GM06990 (cell line): ENCODE results near the gene ANAPC1.
"Not testable (repeated sequence)": the region's sequence is repeated elsewhere in the genome, so short reads cannot be mapped to it uniquely, and the experiment has no call there.

Experiments
- DNase-seq: peaks from one replicate; pipeline ENCODE4 v3.0.0-alpha.2; 2011; ENCODE audit not compliant: insufficient read length; ENCODE audit errors: extremely low read depth
- H3K27me3 ChIP-seq: replicated peaks from 2 replicates; pipeline ENCODE4 v1.6.0; 2011; ENCODE audit warnings: low read length; ENCODE audit not compliant: control insufficient read depth, insufficient read depth
- H3K36me3 ChIP-seq: 2 replicates; pipeline ENCODE4 v1.5.1; 2011; ENCODE audit warnings: low read length; ENCODE audit not compliant: control insufficient read depth, insufficient read depth
- H3K4me3 ChIP-seq: replicated peaks from 2 replicates; pipeline ENCODE4 v1.5.1; 2011; ENCODE audit warnings: low read depth, mild to moderate bottlenecking, control low read depth, low read length
- CTCF ChIP-seq: IDR thresholded peaks from 2 replicates; pipeline ENCODE4 v1.5.1; 2011; ENCODE audit warnings: low read length, control low read depth, mild to moderate bottlenecking, inconsistent platforms; ENCODE audit not compliant: insufficient read depth, poor library complexity, severe bottlenecking

The ANAPC1 gene

GRCh38 chr2:111909079-111909478, 25.1 kb upstream of the ANAPC1 start:
- Histone ChIP-seq H3K36me3 (no peaks in the 10 kb centered on the region), H3K4me3 (no peak overlapping the region), H3K27me3 (no peaks in the 10 kb centered on the region)
- DNase-seq, result no peak
- TF ChIP-seq CTCF, result no peak

DNA sequence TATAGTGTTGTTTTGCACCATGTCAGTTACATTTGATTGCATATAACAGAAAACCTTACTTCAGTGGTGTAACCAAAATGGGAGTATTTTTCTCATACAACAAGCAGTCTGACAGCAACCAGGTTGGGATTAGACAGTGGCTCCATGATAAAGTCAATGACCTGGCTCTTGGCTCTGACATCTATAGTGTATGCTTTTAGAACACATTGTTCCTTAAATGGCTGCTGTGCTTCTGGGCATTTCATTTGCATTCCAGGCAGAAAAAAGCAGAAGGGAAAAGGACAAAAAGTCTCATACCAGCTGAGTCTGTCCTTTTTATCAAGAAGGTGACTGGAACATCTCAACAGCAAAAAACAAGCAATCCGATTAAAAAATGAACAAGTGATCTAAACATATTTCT, 24.6 kb upstream of the ANAPC1 start:
- Histone ChIP-seq H3K27me3 (no peaks in the 10 kb centered on the region), H3K36me3 (no peaks in the 10 kb centered on the region), H3K4me3 (no peak overlapping the region)
- no peak for TF ChIP-seq CTCF
- no peak for DNase-seq

- peak; percentile 12 for DNase-seq
- H3K27me3 ChIP-seq, result no peaks in the 10 kb centered on the region
- H3K36me3 ChIP-seq, result no peaks in the 10 kb centered on the region
- no peak for TF ChIP-seq CTCF
- no peak overlapping the region for H3K4me3 ChIP-seq
These were observed 22.2 kb upstream of the ANAPC1 start for GRCh38 chr2:111905990-111906735.

DNA sequence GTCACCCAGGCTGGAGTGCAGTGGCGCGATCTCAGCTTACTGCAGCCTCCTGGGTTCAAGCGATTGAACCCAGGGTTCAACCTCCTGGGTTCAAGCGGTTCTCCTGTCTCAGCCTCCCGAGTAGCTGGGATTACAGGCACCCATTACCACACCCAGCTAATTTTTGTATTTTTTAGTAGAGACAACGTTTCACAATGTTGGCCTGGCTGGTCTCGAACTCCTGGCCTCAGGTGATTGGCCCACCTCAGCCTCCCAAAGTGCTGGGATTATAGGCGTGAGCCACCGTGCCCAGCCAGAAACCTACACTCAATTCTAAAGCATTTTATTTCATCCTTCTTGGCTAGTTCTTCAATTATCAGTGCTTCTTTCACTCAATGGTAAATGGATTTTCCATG, 21.5 kb upstream of the ANAPC1 start:
- H3K4me3 ChIP-seq, H3K36me3 ChIP-seq, H3K27me3 ChIP-seq, DNase-seq: not testable (repeated sequence)

DNA sequence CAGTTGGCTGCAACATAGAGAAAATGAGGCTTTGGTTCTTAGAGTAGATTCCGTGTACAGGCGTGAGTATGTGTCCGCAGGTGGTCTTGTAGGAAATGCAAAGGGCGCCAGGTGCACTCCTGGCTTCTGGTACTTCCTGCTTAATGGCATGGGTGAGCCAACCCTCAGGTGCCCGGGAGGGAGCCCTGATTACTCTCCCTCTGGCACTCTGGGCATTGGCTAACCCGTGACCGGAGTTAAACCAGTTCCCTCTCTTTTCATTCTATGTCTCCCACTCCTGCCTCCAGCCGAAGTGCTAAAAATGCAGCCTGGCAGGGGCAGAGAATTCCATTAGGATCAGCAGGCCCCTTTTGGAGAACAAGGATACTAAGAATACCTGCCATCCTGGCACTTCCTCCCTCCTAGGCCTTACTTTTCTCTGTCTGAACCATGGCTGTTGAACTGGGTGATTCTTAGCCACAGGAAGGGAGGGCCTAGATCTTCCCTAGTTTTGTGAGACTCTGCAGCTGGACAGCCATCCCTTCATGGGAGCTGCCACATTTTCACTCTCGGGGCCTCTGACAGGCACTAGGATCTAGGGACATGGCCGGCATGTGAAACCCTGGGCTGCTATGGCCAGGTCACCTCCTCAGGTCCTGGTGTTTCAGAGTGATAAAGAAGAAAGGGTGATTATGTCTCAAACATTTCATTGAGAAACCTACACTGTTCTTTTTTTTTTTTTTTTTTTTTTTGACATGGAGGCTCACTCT, 20.9 kb upstream of the ANAPC1 start:
- no peak overlapping the region for H3K4me3 ChIP-seq
- no peak for TF ChIP-seq CTCF
- no peaks in the 10 kb centered on the region for H3K36me3 ChIP-seq
- DNase-seq, result no peak
- H3K27me3 ChIP-seq, result no peaks in the 10 kb centered on the region

- DNase-seq, result no peak
- no peaks in the 10 kb centered on the region for H3K36me3 ChIP-seq
- TF ChIP-seq CTCF, result no peak
- no peaks in the 10 kb centered on the region; the same call in 1 of the 2 replicates for H3K27me3 ChIP-seq
- no peak overlapping the region for H3K4me3 ChIP-seq
These were observed 20.0 kb upstream of the ANAPC1 start for GRCh38 chr2:111903930-111904439.
